Measurements from ENCODE around the gene IDE. TPM values are rescaled to one million over a fixed set of nuclear protein-coding genes. Genes with fewer than 3 reads are reported as not detected.

IDE gene
- total RNA-seq, 1 experiment from 2014 or later, result 30.6 TPM

- no peaks in the 10 kb centered on the region for H3K9me3 Mint-ChIP-seq (ENCODE audit: low read depth, unreplicated experiment)
- H3K4me3 Mint-ChIP-seq (ENCODE audit: low read depth, unreplicated experiment), result no peak overlapping the region
- no peak for TF ChIP-seq CTCF (IDR thresholded peaks at IDR 0.05; ENCODE audit: unreplicated experiment)
- no peak overlapping the region for H3K27ac Mint-ChIP-seq (ENCODE audit: unreplicated experiment)
- peaks cover 7% of the 10 kb centered on the region for H3K36me3 Mint-ChIP-seq (ENCODE audit: insufficient read depth, unreplicated experiment)
- no TSS peak for BruUV-seq (replicated peaks)
- H3K4me1 Mint-ChIP-seq (ENCODE audit: low read depth, unreplicated experiment), result no peaks in the 10 kb centered on the region
- intact Hi-C loops (cut with micrococcal nuclease; ENCODE audit: unreplicated experiment), result no loop called here
- H3K27me3 Mint-ChIP-seq (ENCODE audit: unreplicated experiment), result no peaks in the 10 kb centered on the region
- CTCF ChIA-PET, result interaction anchor here (0.6 kb wide), 1 partner anchor 331 kb away, joined by 5 read pairs; no protein-coding TSS in a partner anchor
- DNase-seq, result no peak
These were observed 94.3 kb downstream of the IDE start for GRCh38 chr10:92479547-92479946.

- no peak for DNase-seq
- TF ChIP-seq CTCF (IDR thresholded peaks at IDR 0.05; ENCODE audit: unreplicated experiment), result no peak
- H3K27ac Mint-ChIP-seq (ENCODE audit: unreplicated experiment), result no peak overlapping the region
- H3K27me3 Mint-ChIP-seq (ENCODE audit: unreplicated experiment), result no peaks in the 10 kb centered on the region
- H3K4me3 Mint-ChIP-seq (ENCODE audit: low read depth, unreplicated experiment), result no peak overlapping the region
- no TSS peak for BruUV-seq (replicated peaks)
- intact Hi-C loops (cut with micrococcal nuclease; ENCODE audit: unreplicated experiment), result no loop called here
- no peaks in the 10 kb centered on the region for H3K4me1 Mint-ChIP-seq (ENCODE audit: low read depth, unreplicated experiment)
- peaks cover 5% of the 10 kb centered on the region for H3K36me3 Mint-ChIP-seq (ENCODE audit: insufficient read depth, unreplicated experiment)
- no peaks in the 10 kb centered on the region for H3K9me3 Mint-ChIP-seq (ENCODE audit: low read depth, unreplicated experiment)
- CTCF ChIA-PET, result no interaction called here
These were observed 95.4 kb downstream of the IDE start for GRCh38 chr10:92478536-92478935.

- no peak for DNase-seq
- intact Hi-C loops (cut with micrococcal nuclease; ENCODE audit: unreplicated experiment), result no loop called here
- Mint-ChIP-seq H3K9me3 (ENCODE audit: low read depth, unreplicated experiment) (no peaks in the 10 kb centered on the region), H3K4me1 (ENCODE audit: low read depth, unreplicated experiment) (no peaks in the 10 kb centered on the region), H3K27me3 (ENCODE audit: unreplicated experiment) (no peaks in the 10 kb centered on the region), H3K27ac (ENCODE audit: unreplicated experiment) (no peak overlapping the region), H3K4me3 (ENCODE audit: low read depth, unreplicated experiment) (no peak overlapping the region), H3K36me3 (ENCODE audit: insufficient read depth, unreplicated experiment) (no peaks in the 10 kb centered on the region)
- TF ChIP-seq CTCF (IDR thresholded peaks at IDR 0.05; ENCODE audit: unreplicated experiment), result no peak
- BruUV-seq (replicated peaks), result no TSS peak
- CTCF ChIA-PET, result no interaction called here
These were observed 98.5 kb downstream of the IDE start for GRCh38 chr10:92475357-92475868.

- Mint-ChIP-seq H3K27ac (ENCODE audit: unreplicated experiment) (no peak overlapping the region), H3K4me3 (ENCODE audit: low read depth, unreplicated experiment) (no peak overlapping the region), H3K4me1 (ENCODE audit: low read depth, unreplicated experiment) (no peaks in the 10 kb centered on the region), H3K36me3 (ENCODE audit: insufficient read depth, unreplicated experiment) (no peaks in the 10 kb centered on the region), H3K9me3 (ENCODE audit: low read depth, unreplicated experiment) (no peaks in the 10 kb centered on the region), H3K27me3 (ENCODE audit: unreplicated experiment) (no peaks in the 10 kb centered on the region)
- BruUV-seq (replicated peaks), result no TSS peak
- DNase-seq, result no peak
- CTCF ChIA-PET, result no interaction called here
- intact Hi-C loops (cut with micrococcal nuclease; ENCODE audit: unreplicated experiment), result no loop called here
- TF ChIP-seq CTCF (IDR thresholded peaks at IDR 0.05; ENCODE audit: unreplicated experiment), result no peak
These were observed 103.9 kb downstream of the IDE start for GRCh38 chr10:92470026-92470425.
